Nephron progenitor cell (in vitro differentiated cells): ENCODE results near the gene OLA1.

Experiments used
- DNase-seq: peaks from one replicate; pipeline ENCODE4 v3.0.0; 2021
- H3K27ac Mint-ChIP-seq: 2 replicates; pipeline ENCODE4 v1.8.0; 2021; ENCODE audit warnings: mild to moderate bottlenecking, moderate library complexity, mixed read lengths
- H3K27me3 Mint-ChIP-seq: 2 replicates; pipeline ENCODE4 v1.8.0; 2021; ENCODE audit warnings: mild to moderate bottlenecking, low read depth, mixed read lengths; ENCODE audit not compliant: poor library complexity
- H3K36me3 Mint-ChIP-seq: 2 replicates; pipeline ENCODE4 v1.8.0; 2021; ENCODE audit warnings: low read depth, mixed read lengths
- H3K4me1 Mint-ChIP-seq: 2 replicates; pipeline ENCODE4 v1.8.0; 2021; ENCODE audit warnings: mixed read lengths
- H3K4me3 Mint-ChIP-seq: 2 replicates; pipeline ENCODE4 v1.8.0; 2021; ENCODE audit warnings: mild to moderate bottlenecking, moderate library complexity, mixed read lengths
- H3K9me3 Mint-ChIP-seq: 2 replicates; pipeline ENCODE4 v1.8.0; 2021; ENCODE audit warnings: mild to moderate bottlenecking, moderate library complexity, mixed read lengths
- CTCF ChIP-seq: fragments of 200-600 bp; sonication (generic); IDR thresholded peaks from 2 replicates; pipeline ENCODE4 v1.5.0; 2021; ENCODE audit warnings: antibody characterized with exemption

OLA1 gene

GRCh38 chr2:174222154-174222553 is 26.2 kb downstream of the OLA1 start:
- no peak for DNase-seq
- H3K27me3 Mint-ChIP-seq: no peaks in the 10 kb centered on the region
- no peak for TF ChIP-seq CTCF
- no peaks in the 10 kb centered on the region for H3K9me3 Mint-ChIP-seq
- no peak overlapping the region for H3K4me3 Mint-ChIP-seq
- no peaks in the 10 kb centered on the region for H3K4me1 Mint-ChIP-seq
- H3K27ac Mint-ChIP-seq: no peak overlapping the region
- peaks cover 26% of the 10 kb centered on the region for H3K36me3 Mint-ChIP-seq

GRCh38 chr2:174219321-174219720 is 29.0 kb downstream of the OLA1 start:
- no peaks in the 10 kb centered on the region for H3K9me3 Mint-ChIP-seq
- DNase-seq: no peak
- H3K4me1 Mint-ChIP-seq: no peaks in the 10 kb centered on the region
- H3K27ac Mint-ChIP-seq: no peak overlapping the region
- no peaks in the 10 kb centered on the region for H3K27me3 Mint-ChIP-seq
- no peak overlapping the region for H3K4me3 Mint-ChIP-seq
- TF ChIP-seq CTCF: no peak
- H3K36me3 Mint-ChIP-seq: peaks cover 6% of the 10 kb centered on the region

GRCh38 chr2:174218773-174219172 is 29.6 kb downstream of the OLA1 start:
- H3K9me3 Mint-ChIP-seq: no peaks in the 10 kb centered on the region

GRCh38 chr2:174217869-174218268 is 30.5 kb downstream of the OLA1 start:
- TF ChIP-seq CTCF: no peak
- Mint-ChIP-seq H3K27ac (no peak overlapping the region), H3K9me3 (no peaks in the 10 kb centered on the region), H3K4me1 (no peaks in the 10 kb centered on the region), H3K36me3 (peaks cover 6% of the 10 kb centered on the region), H3K4me3 (no peak overlapping the region), H3K27me3 (no peaks in the 10 kb centered on the region)
- DNase-seq: no peak

More at GRCh38 chr2:174218773-174219172, 29.6 kb downstream of the OLA1 start:
- no peak for TF ChIP-seq CTCF
- Mint-ChIP-seq H3K4me3 (no peak overlapping the region), H3K36me3 (peaks cover 6% of the 10 kb centered on the region), H3K27ac (no peak overlapping the region), H3K27me3 (no peaks in the 10 kb centered on the region), H3K4me1 (no peaks in the 10 kb centered on the region)
- no peak for DNase-seq

GRCh38 chr2:174211954-174212353 is 36.4 kb downstream of the OLA1 start:
- DNase-seq: no peak
- no peak for TF ChIP-seq CTCF
- Mint-ChIP-seq H3K27ac (no peak overlapping the region), H3K9me3 (no peaks in the 10 kb centered on the region), H3K4me3 (no peak overlapping the region), H3K36me3 (no peaks in the 10 kb centered on the region), H3K27me3 (no peaks in the 10 kb centered on the region), H3K4me1 (peaks cover 6% of the 10 kb centered on the region)

GRCh38 chr2:174210862-174211261 is 37.5 kb downstream of the OLA1 start:
- H3K27ac Mint-ChIP-seq: peak overlapping the region; percentile 5
- DNase-seq: no peak
- H3K36me3 Mint-ChIP-seq: no peaks in the 10 kb centered on the region
- no peaks in the 10 kb centered on the region for H3K27me3 Mint-ChIP-seq
- H3K4me1 Mint-ChIP-seq: peaks cover 16% of the 10 kb centered on the region
- TF ChIP-seq CTCF: no peak
- no peak overlapping the region for H3K4me3 Mint-ChIP-seq
- H3K9me3 Mint-ChIP-seq: no peaks in the 10 kb centered on the region
